Measurements from ENCODE around the gene ABCC6. TPM values are rescaled to one million over a fixed set of nuclear protein-coding genes. Genes with fewer than 3 reads are reported as not detected.
"Not testable (repeated sequence)": the region's sequence is repeated elsewhere in the genome, so short reads cannot be mapped to it uniquely, and the experiment has no call there.

The ABCC6 gene
- total RNA-seq, 1 experiment from 2014 or later: 12.8 TPM

DNA sequence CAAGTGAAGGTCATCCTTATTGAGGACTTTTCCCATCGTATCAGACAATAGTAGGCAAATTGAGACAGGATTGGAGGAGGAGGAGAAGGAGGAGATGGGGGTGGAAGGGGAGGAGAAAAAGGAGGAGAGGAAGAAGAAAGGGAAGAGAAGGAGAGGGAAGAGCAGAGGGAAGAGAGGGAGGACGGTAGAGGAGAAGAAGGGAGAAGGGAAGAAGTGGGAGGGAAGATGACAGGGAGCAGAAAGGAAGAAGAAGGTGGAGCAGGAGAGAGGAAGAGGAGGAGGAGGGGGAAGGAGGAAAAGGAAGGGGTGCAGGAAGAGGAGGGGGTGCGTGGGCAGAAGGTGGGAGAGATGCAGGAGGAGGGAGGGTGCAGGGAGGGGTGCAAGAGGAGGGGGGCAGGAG lies 26.0 kb downstream of the ABCC6 start:
- in situ Hi-C loops (cut with HindIII; ENCODE audit: low sequenced_read_pairs): no loop called here
- no peak for DNase-seq (ENCODE audit: low spot score)

GRCh38 chr16:16196099-16196498 lies 27.2 kb downstream of the ABCC6 start:
- in situ Hi-C loops (cut with HindIII; ENCODE audit: low sequenced_read_pairs): no loop called here
- no peak for DNase-seq (ENCODE audit: low spot score)

DNA sequence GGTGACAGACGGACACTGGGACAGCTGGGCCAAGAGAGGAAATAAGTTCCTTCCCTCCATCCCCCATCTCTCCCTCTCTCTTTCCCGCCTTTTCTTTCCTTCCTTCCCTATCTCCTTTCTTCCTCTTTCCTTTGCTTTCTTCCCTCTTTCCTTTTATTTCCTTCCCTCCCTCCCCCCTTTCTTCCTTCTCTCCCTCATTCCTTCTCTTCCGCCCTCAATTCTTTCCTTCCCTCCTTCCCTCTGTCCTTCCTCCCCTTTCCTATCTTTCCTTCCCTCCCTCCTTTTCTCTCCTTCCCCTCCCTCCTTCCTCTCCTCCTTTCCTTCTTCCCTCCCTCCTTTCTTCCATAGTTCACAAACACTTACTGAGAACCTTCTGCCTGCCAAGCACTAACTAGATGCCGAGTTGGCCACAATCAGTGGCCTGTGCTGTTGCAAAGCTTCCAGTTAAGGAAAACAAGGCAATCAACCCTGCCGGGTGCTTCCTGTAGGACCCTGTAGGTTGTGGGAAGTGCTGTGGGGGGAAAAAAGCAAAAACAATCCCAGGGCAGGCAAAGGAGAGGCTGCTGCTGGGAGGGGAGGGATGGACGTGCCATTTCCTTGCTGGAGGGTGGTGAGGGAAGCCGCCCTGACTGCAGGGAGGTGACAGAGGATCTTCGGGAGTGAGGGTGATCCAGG lies 31.7 kb downstream of the ABCC6 start:
- no peak for DNase-seq (ENCODE audit: low spot score)
- in situ Hi-C loops (cut with HindIII; ENCODE audit: low sequenced_read_pairs): no loop called here

DNA sequence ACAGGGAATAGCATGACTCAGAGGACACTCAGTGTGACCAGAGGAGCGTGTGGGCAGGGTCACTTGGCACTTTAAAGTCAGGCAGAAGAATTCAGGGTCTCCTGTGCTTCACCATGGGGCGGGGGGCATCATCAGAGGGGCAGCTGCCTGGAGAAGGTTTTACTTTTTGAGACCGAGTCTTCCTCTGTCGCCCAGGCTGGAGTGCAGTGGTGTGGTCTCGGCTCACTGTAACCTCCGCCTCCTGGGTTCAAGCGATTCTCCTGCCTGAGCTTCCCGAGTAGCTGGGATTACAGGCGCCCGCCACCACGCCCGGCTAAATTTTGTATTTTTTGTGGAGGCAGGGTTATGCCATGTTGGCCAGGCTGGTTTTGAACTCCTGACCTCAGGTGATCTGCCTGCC lies 32.3 kb downstream of the ABCC6 start:
- DNase-seq (ENCODE audit: low spot score); in situ Hi-C loops (cut with HindIII; ENCODE audit: low sequenced_read_pairs): not testable (repeated sequence)

GRCh38 chr16:16190546-16190945 lies 32.7 kb downstream of the ABCC6 start:
- no peak for DNase-seq (ENCODE audit: low spot score)
- in situ Hi-C loops (cut with HindIII; ENCODE audit: low sequenced_read_pairs): no loop called here

DNA sequence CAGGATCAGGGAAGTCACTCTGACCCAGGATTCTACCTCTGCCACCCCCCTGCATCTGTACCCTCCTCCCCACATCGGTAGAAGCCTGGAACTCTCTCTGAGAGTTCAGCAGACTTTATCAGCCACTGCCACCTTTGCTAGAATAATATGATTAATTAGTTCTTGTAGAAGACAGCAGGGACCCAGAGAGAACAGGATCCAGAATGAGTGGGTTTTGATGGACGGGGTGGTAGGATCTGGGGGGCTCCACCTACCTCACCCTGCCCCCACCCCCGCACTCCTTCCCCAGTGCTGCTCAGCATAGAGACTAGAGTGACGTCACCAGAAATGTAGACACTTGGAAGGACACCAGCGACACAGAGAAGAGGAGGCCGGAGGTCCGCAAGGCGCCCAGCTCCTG lies 33.5 kb downstream of the ABCC6 start:
- in situ Hi-C loops (cut with HindIII; ENCODE audit: low sequenced_read_pairs): no loop called here
- DNase-seq (ENCODE audit: low spot score): no peak

DNA sequence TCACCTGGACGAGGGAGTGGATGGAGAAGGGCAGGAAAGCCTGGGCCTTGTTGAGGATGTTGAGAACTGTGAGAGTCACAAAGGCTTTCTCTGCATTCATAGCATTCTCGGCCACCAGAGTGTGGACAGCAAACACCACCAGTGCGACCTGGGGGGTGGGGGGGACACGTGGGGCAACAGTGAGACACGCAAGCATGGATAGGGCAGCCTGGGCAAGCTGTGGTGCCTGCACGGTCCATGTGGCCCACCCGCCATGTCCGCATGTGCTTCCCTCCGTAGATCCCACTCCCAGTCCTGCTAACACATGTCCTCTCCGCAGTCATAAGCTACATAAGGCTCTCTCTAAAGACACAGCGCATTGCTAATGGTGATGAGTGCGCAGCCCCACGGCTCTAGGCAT lies 34.5 kb downstream of the ABCC6 start:
- DNase-seq (ENCODE audit: low spot score): no peak
- in situ Hi-C loops (cut with HindIII; ENCODE audit: low sequenced_read_pairs): no loop called here

DNA sequence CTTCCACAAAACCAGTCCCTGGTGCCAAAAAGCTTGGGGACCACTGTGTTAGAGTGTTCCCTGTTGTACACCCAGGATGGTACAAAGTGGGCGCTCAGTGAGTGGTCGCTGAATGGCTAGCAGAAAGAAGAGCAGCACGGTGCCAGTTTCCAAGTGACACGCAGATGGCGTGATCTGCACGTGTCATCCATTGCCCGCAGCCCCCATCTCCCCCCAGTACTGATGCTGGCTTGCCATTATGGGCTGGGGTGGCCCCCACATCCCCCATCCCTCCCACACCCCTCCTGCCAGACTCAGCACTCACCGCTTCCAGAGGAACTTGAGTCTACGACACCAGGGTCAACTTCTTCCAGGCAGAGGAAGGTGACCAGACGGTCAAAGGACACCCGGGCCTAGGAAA lies 36.5 kb downstream of the ABCC6 start:
- no peak for DNase-seq (ENCODE audit: low spot score)
- in situ Hi-C loops (cut with HindIII; ENCODE audit: low sequenced_read_pairs): no loop called here

GRCh38 chr16:16185095-16185494 lies 38.2 kb downstream of the ABCC6 start:
- in situ Hi-C loops (cut with HindIII; ENCODE audit: low sequenced_read_pairs): no loop called here
- DNase-seq (ENCODE audit: low spot score): no peak

DNA sequence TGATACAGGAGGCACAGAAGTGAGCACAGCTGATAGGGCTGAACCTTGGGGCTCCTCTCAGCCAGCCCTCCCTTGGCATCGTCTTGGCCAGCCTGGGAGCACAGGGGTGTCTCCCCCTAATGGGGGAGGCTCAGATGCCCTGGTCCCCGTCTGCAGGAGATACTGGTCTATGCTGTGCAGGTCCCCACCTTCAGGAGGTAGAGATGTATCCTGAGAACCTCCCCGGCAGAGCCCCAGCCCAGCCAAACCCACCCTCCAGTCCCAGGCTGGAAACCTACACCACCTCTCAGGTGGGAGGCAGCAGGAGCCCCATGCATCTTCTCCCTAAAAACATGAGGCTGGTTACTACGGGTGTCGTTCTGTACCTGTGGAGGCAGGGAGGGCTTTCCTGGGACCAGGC lies 38.7 kb downstream of the ABCC6 start:
- in situ Hi-C loops (cut with HindIII; ENCODE audit: low sequenced_read_pairs): no loop called here
- DNase-seq (ENCODE audit: low spot score): no peak

DNA sequence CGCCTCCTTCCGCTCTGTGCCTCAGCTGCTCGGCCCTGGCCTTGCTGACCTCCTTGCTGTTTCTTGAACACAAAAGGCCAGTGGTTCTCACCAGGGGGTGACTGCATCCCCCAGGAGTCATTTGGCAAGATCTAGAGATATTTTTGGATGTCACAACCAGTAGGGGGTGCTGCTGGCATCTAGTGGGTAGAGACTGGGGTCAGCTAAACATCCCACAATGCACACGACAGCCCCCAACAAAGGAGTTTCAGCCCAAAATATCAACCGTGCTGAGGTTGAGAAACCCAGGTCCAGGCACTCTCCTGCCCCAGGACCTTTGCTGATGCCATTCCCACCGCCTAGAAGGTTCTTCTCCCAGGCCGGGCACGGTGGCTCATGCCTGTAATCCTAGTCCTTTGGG lies 39.7 kb downstream of the ABCC6 start:
- no peak for DNase-seq (ENCODE audit: low spot score)
- in situ Hi-C loops (cut with HindIII; ENCODE audit: low sequenced_read_pairs): no loop called here

- in situ Hi-C loops (cut with HindIII; ENCODE audit: low sequenced_read_pairs): no loop called here
- no peak for DNase-seq (ENCODE audit: low spot score)
These were observed 40.4 kb downstream of the ABCC6 start for GRCh38 chr16:16182918-16183317.

- DNase-seq (ENCODE audit: low spot score); in situ Hi-C loops (cut with HindIII; ENCODE audit: low sequenced_read_pairs): not testable (repeated sequence)
These were observed 41.5 kb downstream of the ABCC6 start for GRCh38 chr16:16181748-16182147.

DNA sequence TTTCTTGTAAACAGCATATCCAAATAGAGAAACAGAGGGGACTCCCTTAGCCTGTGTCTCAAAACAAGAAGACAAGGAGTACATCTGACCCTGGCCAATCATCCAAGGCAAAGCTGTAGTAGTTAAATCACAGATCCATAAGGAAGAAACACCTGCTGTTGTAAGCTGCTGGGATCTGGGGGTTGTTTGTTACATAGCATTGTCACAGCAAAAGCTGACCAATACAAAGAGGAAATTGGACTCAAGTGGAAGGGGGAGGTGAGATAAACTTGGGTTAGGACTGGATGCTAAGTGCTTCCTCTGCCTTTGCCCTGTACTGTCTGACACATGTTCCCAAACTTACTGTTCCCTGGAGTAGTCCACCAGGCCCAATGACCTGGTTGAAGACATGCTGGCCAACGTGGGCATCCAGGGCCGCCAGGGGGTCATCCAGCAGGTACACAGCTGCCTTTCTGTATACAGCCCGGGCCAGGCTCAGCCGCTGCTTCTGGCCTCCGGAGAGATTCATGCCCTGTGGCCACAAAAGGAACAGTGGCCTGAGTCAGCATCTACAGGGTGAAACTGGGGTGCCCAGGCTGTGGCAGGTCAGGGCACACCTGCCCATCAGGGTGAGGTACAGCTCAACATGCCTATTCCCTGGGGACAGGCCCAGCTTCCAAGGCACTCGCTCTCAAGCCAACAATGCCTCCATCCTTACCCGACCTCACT lies 44.7 kb downstream of the ABCC6 start:
- no peak for DNase-seq (ENCODE audit: low spot score)
- in situ Hi-C loops (cut with HindIII; ENCODE audit: low sequenced_read_pairs): no loop called here

DNA sequence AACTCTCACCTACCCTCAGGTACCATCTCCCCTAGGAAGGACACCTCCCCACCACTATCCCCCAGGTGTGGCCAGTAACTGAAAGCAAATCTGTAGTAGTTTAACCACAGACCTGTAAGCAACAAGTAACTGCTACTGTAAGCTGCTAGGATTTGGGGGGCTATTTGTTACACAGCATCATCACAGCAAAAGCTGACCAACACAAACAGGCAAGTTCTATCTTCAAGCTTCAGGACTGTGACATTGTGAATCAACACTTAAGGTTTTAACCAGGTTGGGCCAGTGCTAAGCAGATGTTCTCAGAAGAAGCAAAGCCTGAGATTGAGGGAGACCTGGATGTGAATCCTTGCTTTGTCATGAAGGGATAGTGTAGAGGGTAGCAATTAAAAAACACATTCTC lies 47.0 kb downstream of the ABCC6 start:
- in situ Hi-C loops (cut with HindIII; ENCODE audit: low sequenced_read_pairs): no loop called here
- DNase-seq (ENCODE audit: low spot score): no peak

DNA sequence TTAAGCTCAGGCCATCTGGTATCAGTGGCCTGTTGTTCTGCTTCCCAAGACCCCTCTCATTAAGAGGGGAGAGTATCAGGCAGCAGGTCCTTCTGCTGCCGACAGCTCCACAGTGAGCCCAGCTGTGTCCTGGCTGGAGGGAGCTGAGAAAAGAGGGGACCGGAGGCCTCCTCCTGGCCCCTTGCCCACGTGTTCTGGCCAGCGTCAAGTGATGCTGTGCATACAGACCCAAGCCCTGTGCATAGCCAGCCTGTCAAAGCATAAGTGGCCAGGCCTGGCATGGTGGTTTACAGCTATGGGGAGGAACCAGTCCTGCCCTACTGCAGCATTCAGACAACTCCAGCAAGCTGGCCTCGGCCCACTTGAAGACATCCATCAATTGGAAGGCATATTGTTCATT lies 48.0 kb downstream of the ABCC6 start:
- DNase-seq (ENCODE audit: low spot score): no peak
- in situ Hi-C loops (cut with HindIII; ENCODE audit: low sequenced_read_pairs): no loop called here

DNA sequence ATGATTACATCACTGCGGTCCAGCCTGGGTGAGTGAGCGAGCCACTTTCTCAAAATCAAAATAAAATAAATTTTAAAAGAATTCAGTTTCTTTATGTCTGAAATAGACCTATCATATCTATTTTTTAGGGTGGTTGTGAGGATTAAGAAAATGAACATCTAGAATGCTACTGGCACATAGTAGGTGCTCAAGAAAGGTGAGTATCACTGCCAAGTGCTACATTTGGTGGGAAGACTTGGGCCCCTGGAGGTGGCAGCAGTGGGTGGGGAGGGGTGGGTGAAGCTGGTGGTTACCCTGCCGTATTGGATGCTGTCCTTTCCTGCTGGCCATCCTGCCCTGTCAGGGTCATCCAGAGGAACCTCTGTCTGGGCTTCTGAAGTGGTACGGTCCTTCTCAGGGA lies 50.3 kb downstream of the ABCC6 start:
- DNase-seq (ENCODE audit: low spot score): no peak
- in situ Hi-C loops (cut with HindIII; ENCODE audit: low sequenced_read_pairs): no loop called here

GRCh38 chr16:16171332-16171919 lies 51.9 kb downstream of the ABCC6 start:
- in situ Hi-C loops (cut with HindIII; ENCODE audit: low sequenced_read_pairs): no loop called here

GRCh38 chr16:16169615-16170014 lies 53.7 kb downstream of the ABCC6 start:
- in situ Hi-C loops (cut with HindIII; ENCODE audit: low sequenced_read_pairs): no loop called here
- DNase-seq (ENCODE audit: low spot score): no peak

More at GRCh38 chr16:16171332-16171919, 51.9 kb downstream of the ABCC6 start:
- no peak for DNase-seq (ENCODE audit: low spot score)

- in situ Hi-C loops (cut with HindIII; ENCODE audit: low sequenced_read_pairs): no loop called here
These were observed 54.9 kb downstream of the ABCC6 start for GRCh38 chr16:16168431-16168830.

DNA sequence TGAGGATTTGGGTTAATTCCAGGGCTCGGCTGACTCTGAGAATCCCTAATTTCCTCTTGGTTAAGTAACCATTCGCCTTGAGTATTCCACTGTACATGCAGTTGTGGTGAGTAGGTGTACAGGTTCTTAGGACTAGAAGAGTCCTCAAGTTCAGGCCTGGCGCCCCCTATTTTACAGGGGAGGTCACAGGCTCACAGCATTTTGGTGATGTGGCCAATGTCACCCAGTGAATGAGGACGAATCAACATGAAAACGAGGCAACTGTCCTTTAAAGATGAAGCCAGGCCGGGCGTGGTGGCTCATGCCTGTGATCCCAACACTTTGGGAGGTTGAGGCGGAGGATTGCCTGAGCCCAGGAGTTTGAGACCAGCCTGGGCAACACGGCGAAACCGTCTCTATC lies 55.4 kb downstream of the ABCC6 start:
- DNase-seq (ENCODE audit: low spot score): no peak
- in situ Hi-C loops (cut with HindIII; ENCODE audit: low sequenced_read_pairs): no loop called here

More at GRCh38 chr16:16168431-16168830, 54.9 kb downstream of the ABCC6 start:
- no peak for DNase-seq (ENCODE audit: low spot score)
